HCT116 (cell line): Measurements from ENCODE around the gene ZNF534. TPM values are rescaled to one million over a fixed set of nuclear protein-coding genes. Genes with fewer than 3 reads are reported as not detected.
"Not testable (repeated sequence)": the region's sequence is repeated elsewhere in the genome, so short reads cannot be mapped to it uniquely, and the experiment has no call there.

ENCODE experiments used
- ATAC-seq: fragments of 200-7000 bp; cut with Tn5 transposase; 2 replicates; pipeline ENCODE4 v1.9.1; 2020; ENCODE audit warnings: mild to moderate bottlenecking, moderate library complexity
- BruUV-seq: library from RNA; stranded (reverse); fragments of 400-500 nt; replicated peaks from 2 replicates; lab custom pipeline; 2021; lab: Mats Ljungman, UMichigan
- CTCF ChIA-PET: fragments of 300-600 bp; sonication (Branson Sonifier 250); formaldehyde crosslinking; loops from one replicate; lab custom pipeline; 2021; ENCODE audit warnings: antibody characterized with exemption; lab: Charles Lee
- POLR2A ChIA-PET: fragments of 300-600, 350-600 bp; sonication (Branson Sonifier 250); formaldehyde crosslinking; loops from one replicate; lab custom pipeline; 2021; ENCODE audit warnings: antibody characterized with exemption; lab: Charles Lee
- RAD21 ChIA-PET, 2 experiments: fragments of 300-600 bp; sonication (Branson Sonifier 250); formaldehyde crosslinking; loops; one replicate each; lab custom pipeline; 2023; ENCODE audit warnings: low total read pairs in 2 of 2; ENCODE audit not compliant: uncharacterized antibody in 2 of 2, unreplicated experiment in 2 of 2, low non-redundant PET in 1 of 2; lab: Charles Lee
- DNase-seq: peaks from one replicate; pipeline ENCODE4 v3.0.0-alpha.2; 2010; ENCODE audit warnings: low read depth, low spot score
- H2AFZ ChIP-seq: fragments of 200-600 bp; shearing (Covaris generic), sonication (generic); 2 replicates; pipeline ENCODE4 v1.6.1; 2017; ENCODE audit warnings: low read depth, mixed run types, mixed read lengths, antibody characterized with exemption, low read length; ENCODE audit not compliant: poor library complexity, severe bottlenecking
- H3K27ac ChIP-seq: 2 replicates; pipeline ENCODE4 v1.5.1; 2012; ENCODE audit warnings: low read depth, low read length
- H3K27me3 ChIP-seq: fragments of 200-600 bp; sonication (generic); 2 replicates; pipeline ENCODE4 v1.6.1; 2016; ENCODE audit warnings: mixed run types, low read length, mixed read lengths; ENCODE audit not compliant: insufficient read depth
- H3K36me3 ChIP-seq, 2 experiments: fragments of 200-500 bp in 1 of 2; fragments of 200-600 bp in 1 of 2; sonication (Bioruptor generic) in 1 of 2; sonication (generic) in 1 of 2; 2 replicates each; pipeline versions ENCODE4 v1.5.1 to v1.6.1; 2014 to 2016; ENCODE audit warnings: low read length in 2 of 2, inconsistent platforms in 1 of 2, mixed read lengths in 1 of 2, mixed run types in 1 of 2; ENCODE audit not compliant: insufficient read depth in 2 of 2, control insufficient read depth in 1 of 2
- H3K4me1 ChIP-seq, 2 experiments: fragments of 200-600 bp in 1 of 2; sonication (generic) in 1 of 2; 2 replicates each; pipeline versions ENCODE4 v1.5.1 to v1.6.1; 2012 to 2017; ENCODE audit warnings: low read length in 2 of 2, inconsistent platforms in 1 of 2, mild to moderate bottlenecking in 1 of 2, mixed read lengths in 1 of 2, mixed run types in 1 of 2, moderate library complexity in 1 of 2; ENCODE audit not compliant: insufficient read depth in 2 of 2, control insufficient read depth in 1 of 2
- H3K4me2 ChIP-seq: fragments of 200-600 bp; sonication (generic); 2 replicates; pipeline ENCODE4 v1.6.1; 2017; ENCODE audit warnings: mixed run types, low read length, mixed read lengths
- H3K4me3 ChIP-seq, 2 experiments: fragments of 200-600 bp in 1 of 2; sonication (generic) in 1 of 2; replicated peaks in 1 of 2; 2 replicates each; pipeline ENCODE4 v1.5.1; 2011 to 2016; ENCODE audit warnings: low read length in 2 of 2, control low read depth in 1 of 2, low read depth in 1 of 2, mild to moderate bottlenecking in 1 of 2, mixed read lengths in 1 of 2, mixed run types in 1 of 2
- H3K79me2 ChIP-seq: fragments of 200-600 bp; sonication (generic); 2 replicates; pipeline ENCODE4 v1.6.1; 2017; ENCODE audit warnings: mild to moderate bottlenecking, mixed run types, low read length, moderate library complexity, mixed read lengths; ENCODE audit not compliant: insufficient read depth
- H3K9ac ChIP-seq: fragments of 200-600 bp; sonication (generic); 2 replicates; pipeline ENCODE4 v1.6.1; 2016; ENCODE audit warnings: low read length, mixed read lengths
- H3K9me2 ChIP-seq: fragments of 200-600 bp; sonication (generic), shearing (Covaris generic); 2 replicates; pipeline ENCODE4 v1.6.1; 2017; ENCODE audit warnings: mixed run types, mild to moderate bottlenecking, moderate library complexity; ENCODE audit not compliant: insufficient read depth
- H3K9me3 ChIP-seq, 2 experiments: fragments of 200-500 bp in 1 of 2; fragments of 200-600 bp in 1 of 2; sonication (Bioruptor generic) in 1 of 2; sonication (generic) in 1 of 2; 2 replicates each; pipeline ENCODE4 v1.6.1; 2014 to 2017; ENCODE audit warnings: low read length in 2 of 2, mixed read lengths in 2 of 2, inconsistent platforms in 1 of 2, low read depth in 1 of 2, mild to moderate bottlenecking in 1 of 2, mixed run types in 1 of 2, moderate library complexity in 1 of 2; ENCODE audit not compliant: control insufficient read depth in 1 of 2, insufficient read depth in 1 of 2
- H4K20me1 ChIP-seq: fragments of 200-600 bp; sonication (generic), shearing (Covaris generic); 2 replicates; pipeline ENCODE4 v1.6.1; 2017; ENCODE audit warnings: mixed run types, mild to moderate bottlenecking, moderate library complexity; ENCODE audit not compliant: insufficient read depth
- CBX3 ChIP-seq: IDR thresholded peaks from 2 replicates; pipeline ENCODE4 v1.6.1; 2012; ENCODE audit warnings: low read depth
- ELF1 ChIP-seq: IDR thresholded peaks from 2 replicates; pipeline ENCODE4 v1.6.1; 2012; ENCODE audit warnings: low read depth, borderline replicate concordance
- EZH2 ChIP-seq: fragments of 200-600 bp; sonication (generic); IDR thresholded peaks from 2 replicates; pipeline ENCODE4 v1.6.1; 2017; ENCODE audit warnings: antibody characterized with exemption, mixed run types
- JUND ChIP-seq: IDR thresholded peaks from 2 replicates; pipeline ENCODE4 v1.6.1; 2012
- POLR2A ChIP-seq: IDR thresholded peaks from 2 replicates; pipeline ENCODE4 v1.7.0; 2011; ENCODE audit warnings: borderline replicate concordance; ENCODE audit not compliant: insufficient read depth, insufficient read length; ENCODE audit errors: extremely low read depth
- RAD21 ChIP-seq: IDR thresholded peaks from 2 replicates; pipeline ENCODE4 v1.6.1; 2012; ENCODE audit warnings: low read depth, mild to moderate bottlenecking
- SIN3A ChIP-seq: IDR thresholded peaks from 2 replicates; pipeline ENCODE4 v1.6.1; 2012; ENCODE audit warnings: low read depth
- SP1 ChIP-seq: IDR thresholded peaks from 2 replicates; pipeline ENCODE4 v1.6.1; 2012; ENCODE audit warnings: low read depth
- ZNF274 ChIP-seq: fragments of 200-500 bp; sonication (Bioruptor generic); IDR thresholded peaks from 2 replicates; pipeline ENCODE4 v1.6.1; 2014; ENCODE audit warnings: mild to moderate bottlenecking, low read depth, low read length, inconsistent platforms
- intact Hi-C: fragments of 100-400 bp; cut with micrococcal nuclease; formaldehyde crosslinking; loops from 2 replicates; pipeline ENCODE4 v1.10.0; 2022
- total RNA-seq: library from RNA; stranded (reverse); gene quantifications from one replicate; pipeline ENCODE4 v1.2.1, GENCODE V29; 2021; ENCODE audit not compliant: unreplicated experiment
- TF ChIP-seq, protein P1 (sequence below), 3 experiments: fragments of 200-600 bp in 1 of 3; sonication (generic) in 1 of 3; IDR thresholded peaks in 2 of 3; conservative IDR thresholded peaks in 1 of 3; 2 replicates each; pipeline ENCODE4 v1.5.1; 2012 to 2017; ENCODE audit warnings: low read depth in 2 of 3, low read length in 2 of 3, antibody characterized with exemption in 1 of 3, borderline replicate concordance in 1 of 3, control low read depth in 1 of 3, mild to moderate bottlenecking in 1 of 3, mixed read lengths in 1 of 3, mixed run types in 1 of 3, moderate library complexity in 1 of 3; ENCODE audit not compliant: insufficient read depth in 1 of 3
- TF ChIP-seq, protein P2 (sequence below): IDR thresholded peaks from 2 replicates; pipeline ENCODE4 v1.6.1; 2012
- TF ChIP-seq, protein P3 (sequence below): IDR thresholded peaks from 2 replicates; pipeline ENCODE4 v1.6.1; 2012
- TF ChIP-seq, protein P4 (sequence below): IDR thresholded peaks from 2 replicates; pipeline ENCODE4 v1.6.1; 2012; ENCODE audit warnings: low read depth

The ZNF534 gene
- total RNA-seq, 1 experiment from 2014 or later = not detected

DNA sequence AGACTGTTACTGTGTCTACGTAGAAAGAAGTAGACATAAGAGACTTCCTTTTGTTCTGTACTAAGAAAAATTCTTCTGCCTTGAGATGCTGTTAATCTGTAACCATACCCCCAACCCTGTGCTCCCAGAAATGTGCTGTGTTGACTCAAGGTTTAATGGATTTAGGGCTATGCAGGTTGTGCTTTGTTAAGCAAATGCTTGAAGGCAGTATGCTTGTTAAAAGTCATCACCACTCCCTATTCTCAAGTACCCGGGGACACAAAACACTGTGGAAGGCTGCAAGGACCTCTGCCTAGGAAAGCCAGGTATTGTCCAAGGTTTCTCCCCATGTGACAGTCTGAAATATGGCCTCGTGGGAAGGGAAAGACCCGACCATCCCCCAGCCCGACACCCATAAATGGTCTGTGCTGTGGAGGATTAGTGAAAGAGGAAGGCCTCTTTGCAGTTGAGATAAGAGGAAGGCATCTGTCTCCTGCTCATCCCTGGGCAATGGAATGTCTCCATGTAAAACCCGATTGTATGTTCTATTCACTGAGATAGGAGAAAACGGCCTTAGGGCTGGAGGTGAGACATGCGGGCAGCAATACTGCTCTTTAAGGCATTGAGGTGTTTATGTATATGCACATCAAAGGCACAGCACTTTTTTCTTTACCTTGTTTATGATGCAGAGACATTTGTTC, 56.8 kb downstream of the ZNF534 start:
- H3K27ac ChIP-seq, H3K4me2 ChIP-seq, H3K9ac ChIP-seq, RAD21 ChIA-PET, H4K20me1 ChIP-seq, CTCF ChIA-PET, BruUV-seq, H3K9me3 ChIP-seq, H3K9me2 ChIP-seq, H3K27me3 ChIP-seq, ATAC-seq, H3K36me3 ChIP-seq, H3K4me1 ChIP-seq, H2AFZ ChIP-seq, DNase-seq, intact Hi-C loops, H3K4me3 ChIP-seq, H3K79me2 ChIP-seq, POLR2A ChIA-PET: not testable (repeated sequence)

DNA sequence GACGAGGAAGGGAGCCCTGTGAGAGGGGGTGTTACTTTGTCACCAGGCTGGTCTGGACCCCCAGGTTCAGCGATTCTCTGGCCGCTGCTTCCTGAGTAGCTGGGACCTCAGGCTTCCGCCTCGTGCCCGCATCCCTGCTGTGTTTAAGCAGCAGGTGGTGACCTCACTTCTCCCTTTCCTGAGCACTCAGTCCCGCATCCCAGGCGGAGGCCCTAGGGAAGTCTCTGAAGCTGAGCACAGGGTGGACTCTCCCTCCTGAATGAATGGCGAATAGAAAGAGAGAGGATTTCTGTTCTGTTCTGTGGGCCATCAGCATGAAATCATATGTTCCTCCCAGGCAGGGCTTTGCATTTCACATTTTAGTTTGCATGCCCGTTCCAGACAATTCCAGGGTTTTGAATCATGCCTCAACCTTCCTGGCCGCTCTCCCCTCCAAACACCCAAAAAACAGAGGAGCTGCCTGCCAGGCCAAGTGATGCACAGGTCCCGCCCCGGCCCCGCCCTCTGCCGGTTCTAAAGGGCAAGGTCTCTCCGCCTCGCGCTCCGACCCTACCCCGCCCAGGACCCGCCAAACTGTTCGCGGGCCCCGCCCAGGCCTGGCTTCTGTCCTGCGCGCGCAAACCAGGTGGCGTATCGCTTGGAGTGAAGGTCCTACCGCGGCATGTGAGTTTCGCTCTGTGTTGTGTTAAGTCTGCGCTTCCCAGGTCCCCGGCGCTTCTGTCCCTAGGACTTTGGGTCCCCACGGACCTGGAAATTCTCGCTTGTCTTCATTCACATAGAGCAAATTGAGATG, 63.4 kb downstream of the ZNF534 start:
- CTCF ChIA-PET = no interaction called here
- Histone ChIP-seq H3K27ac (no peak overlapping the region), H3K9me2 (no peaks in the 10 kb centered on the region), H3K9me3 (no peaks in the 10 kb centered on the region; a peak in 1 of 4 replicates), H3K4me2 (no peak overlapping the region), H3K27me3 (no peaks in the 10 kb centered on the region), H3K79me2 (no peaks in the 10 kb centered on the region), H3K36me3 (no peaks in the 10 kb centered on the region), H2AFZ (no peak overlapping the region), H3K9ac (no peak overlapping the region), H3K4me3 (no peak overlapping the region), H3K4me1 (no peaks in the 10 kb centered on the region), H4K20me1 (no peaks in the 10 kb centered on the region)
- POLR2A ChIA-PET = no interaction called here
- no peak for ATAC-seq
- no TSS peak for BruUV-seq
- RAD21 ChIA-PET = no interaction called here
- DNase-seq = no peak
- intact Hi-C loops = no loop called here
- TF ChIP-seq, protein P1, sequence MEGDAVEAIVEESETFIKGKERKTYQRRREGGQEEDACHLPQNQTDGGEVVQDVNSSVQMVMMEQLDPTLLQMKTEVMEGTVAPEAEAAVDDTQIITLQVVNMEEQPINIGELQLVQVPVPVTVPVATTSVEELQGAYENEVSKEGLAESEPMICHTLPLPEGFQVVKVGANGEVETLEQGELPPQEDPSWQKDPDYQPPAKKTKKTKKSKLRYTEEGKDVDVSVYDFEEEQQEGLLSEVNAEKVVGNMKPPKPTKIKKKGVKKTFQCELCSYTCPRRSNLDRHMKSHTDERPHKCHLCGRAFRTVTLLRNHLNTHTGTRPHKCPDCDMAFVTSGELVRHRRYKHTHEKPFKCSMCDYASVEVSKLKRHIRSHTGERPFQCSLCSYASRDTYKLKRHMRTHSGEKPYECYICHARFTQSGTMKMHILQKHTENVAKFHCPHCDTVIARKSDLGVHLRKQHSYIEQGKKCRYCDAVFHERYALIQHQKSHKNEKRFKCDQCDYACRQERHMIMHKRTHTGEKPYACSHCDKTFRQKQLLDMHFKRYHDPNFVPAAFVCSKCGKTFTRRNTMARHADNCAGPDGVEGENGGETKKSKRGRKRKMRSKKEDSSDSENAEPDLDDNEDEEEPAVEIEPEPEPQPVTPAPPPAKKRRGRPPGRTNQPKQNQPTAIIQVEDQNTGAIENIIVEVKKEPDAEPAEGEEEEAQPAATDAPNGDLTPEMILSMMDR (IDR thresholded peaks at IDR 0.05 in 2 of 3, conservative IDR thresholded peaks at IDR 0.05 in 1 of 3; ENCODE audit: borderline replicate concordance in 1 of 3, insufficient read depth in 1 of 3, low read depth in 2 of 3, low read length in 2 of 3) = no peak
- TF ChIP-seq ELF1 (no peak), CBX3 (no peak), ZNF274 (no peak), SIN3A (no peak), JUND (no peak), POLR2A (no peak), SP1 (no peak), EZH2 (no peak), RAD21 (no peak)
- TF ChIP-seq, protein P2, sequence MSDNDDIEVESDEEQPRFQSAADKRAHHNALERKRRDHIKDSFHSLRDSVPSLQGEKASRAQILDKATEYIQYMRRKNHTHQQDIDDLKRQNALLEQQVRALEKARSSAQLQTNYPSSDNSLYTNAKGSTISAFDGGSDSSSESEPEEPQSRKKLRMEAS = no peak
- TF ChIP-seq, protein P3, sequence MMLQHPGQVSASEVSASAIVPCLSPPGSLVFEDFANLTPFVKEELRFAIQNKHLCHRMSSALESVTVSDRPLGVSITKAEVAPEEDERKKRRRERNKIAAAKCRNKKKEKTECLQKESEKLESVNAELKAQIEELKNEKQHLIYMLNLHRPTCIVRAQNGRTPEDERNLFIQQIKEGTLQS = no peak
- TF ChIP-seq, protein P4, sequence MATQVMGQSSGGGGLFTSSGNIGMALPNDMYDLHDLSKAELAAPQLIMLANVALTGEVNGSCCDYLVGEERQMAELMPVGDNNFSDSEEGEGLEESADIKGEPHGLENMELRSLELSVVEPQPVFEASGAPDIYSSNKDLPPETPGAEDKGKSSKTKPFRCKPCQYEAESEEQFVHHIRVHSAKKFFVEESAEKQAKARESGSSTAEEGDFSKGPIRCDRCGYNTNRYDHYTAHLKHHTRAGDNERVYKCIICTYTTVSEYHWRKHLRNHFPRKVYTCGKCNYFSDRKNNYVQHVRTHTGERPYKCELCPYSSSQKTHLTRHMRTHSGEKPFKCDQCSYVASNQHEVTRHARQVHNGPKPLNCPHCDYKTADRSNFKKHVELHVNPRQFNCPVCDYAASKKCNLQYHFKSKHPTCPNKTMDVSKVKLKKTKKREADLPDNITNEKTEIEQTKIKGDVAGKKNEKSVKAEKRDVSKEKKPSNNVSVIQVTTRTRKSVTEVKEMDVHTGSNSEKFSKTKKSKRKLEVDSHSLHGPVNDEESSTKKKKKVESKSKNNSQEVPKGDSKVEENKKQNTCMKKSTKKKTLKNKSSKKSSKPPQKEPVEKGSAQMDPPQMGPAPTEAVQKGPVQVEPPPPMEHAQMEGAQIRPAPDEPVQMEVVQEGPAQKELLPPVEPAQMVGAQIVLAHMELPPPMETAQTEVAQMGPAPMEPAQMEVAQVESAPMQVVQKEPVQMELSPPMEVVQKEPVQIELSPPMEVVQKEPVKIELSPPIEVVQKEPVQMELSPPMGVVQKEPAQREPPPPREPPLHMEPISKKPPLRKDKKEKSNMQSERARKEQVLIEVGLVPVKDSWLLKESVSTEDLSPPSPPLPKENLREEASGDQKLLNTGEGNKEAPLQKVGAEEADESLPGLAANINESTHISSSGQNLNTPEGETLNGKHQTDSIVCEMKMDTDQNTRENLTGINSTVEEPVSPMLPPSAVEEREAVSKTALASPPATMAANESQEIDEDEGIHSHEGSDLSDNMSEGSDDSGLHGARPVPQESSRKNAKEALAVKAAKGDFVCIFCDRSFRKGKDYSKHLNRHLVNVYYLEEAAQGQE = no peak
